Liver (tissue), 3 donors: ENCODE data around the gene CDHR4.

Experiments
- SP1 ChIP-seq: IDR thresholded peaks from 2 replicates; pipeline ENCODE4 v1.6.1; 2018; ENCODE audit warnings: antibody characterized with exemption, mild to moderate bottlenecking
- TF ChIP-seq, protein P1 (sequence below): IDR thresholded peaks from 2 replicates; pipeline ENCODE4 v1.6.1; 2016; ENCODE audit warnings: antibody characterized with exemption, mild to moderate bottlenecking
- TF ChIP-seq, protein P2 (sequence below): fragments of 150-350 bp; IDR thresholded peaks from 2 replicates; pipeline ENCODE4 v1.5.1; 2017; ENCODE audit warnings: improper control_type of control experiment, low read depth, low read length; ENCODE audit not compliant: missing input control
- TF ChIP-seq, protein P3 (sequence below): IDR thresholded peaks from 2 replicates; pipeline ENCODE4 v1.6.1; 2016; ENCODE audit warnings: antibody characterized with exemption
- TF ChIP-seq, protein P4 (sequence below): IDR thresholded peaks from 2 replicates; pipeline ENCODE4 v1.6.1; 2016; ENCODE audit warnings: antibody characterized with exemption
- donor health status: healthy.
- donor health status: healthy.

DNA sequence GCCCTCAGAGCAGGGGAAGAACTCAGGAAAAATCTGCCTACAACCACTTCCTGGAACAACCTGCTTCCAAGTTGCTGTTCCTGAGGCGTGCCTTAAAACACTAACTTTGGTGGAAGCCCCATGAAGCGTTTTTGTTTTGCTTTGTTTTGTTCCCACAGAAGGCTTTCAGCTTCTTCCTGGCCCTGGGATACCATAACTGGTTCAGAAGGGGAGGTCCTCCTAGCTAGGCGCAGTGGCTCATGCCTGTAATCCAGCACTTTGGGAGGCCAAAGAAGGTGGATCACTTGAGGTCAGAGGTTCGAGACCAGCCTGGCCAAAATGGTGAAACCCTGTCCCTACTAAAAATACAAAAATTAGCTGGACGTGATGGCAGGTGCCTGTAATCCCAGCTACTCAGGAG, 12.1 kb downstream of the CDHR4 start:
- TF ChIP-seq, protein P1, sequence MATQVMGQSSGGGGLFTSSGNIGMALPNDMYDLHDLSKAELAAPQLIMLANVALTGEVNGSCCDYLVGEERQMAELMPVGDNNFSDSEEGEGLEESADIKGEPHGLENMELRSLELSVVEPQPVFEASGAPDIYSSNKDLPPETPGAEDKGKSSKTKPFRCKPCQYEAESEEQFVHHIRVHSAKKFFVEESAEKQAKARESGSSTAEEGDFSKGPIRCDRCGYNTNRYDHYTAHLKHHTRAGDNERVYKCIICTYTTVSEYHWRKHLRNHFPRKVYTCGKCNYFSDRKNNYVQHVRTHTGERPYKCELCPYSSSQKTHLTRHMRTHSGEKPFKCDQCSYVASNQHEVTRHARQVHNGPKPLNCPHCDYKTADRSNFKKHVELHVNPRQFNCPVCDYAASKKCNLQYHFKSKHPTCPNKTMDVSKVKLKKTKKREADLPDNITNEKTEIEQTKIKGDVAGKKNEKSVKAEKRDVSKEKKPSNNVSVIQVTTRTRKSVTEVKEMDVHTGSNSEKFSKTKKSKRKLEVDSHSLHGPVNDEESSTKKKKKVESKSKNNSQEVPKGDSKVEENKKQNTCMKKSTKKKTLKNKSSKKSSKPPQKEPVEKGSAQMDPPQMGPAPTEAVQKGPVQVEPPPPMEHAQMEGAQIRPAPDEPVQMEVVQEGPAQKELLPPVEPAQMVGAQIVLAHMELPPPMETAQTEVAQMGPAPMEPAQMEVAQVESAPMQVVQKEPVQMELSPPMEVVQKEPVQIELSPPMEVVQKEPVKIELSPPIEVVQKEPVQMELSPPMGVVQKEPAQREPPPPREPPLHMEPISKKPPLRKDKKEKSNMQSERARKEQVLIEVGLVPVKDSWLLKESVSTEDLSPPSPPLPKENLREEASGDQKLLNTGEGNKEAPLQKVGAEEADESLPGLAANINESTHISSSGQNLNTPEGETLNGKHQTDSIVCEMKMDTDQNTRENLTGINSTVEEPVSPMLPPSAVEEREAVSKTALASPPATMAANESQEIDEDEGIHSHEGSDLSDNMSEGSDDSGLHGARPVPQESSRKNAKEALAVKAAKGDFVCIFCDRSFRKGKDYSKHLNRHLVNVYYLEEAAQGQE = no peak
- TF ChIP-seq SP1 = no peak
- TF ChIP-seq, protein P2, sequence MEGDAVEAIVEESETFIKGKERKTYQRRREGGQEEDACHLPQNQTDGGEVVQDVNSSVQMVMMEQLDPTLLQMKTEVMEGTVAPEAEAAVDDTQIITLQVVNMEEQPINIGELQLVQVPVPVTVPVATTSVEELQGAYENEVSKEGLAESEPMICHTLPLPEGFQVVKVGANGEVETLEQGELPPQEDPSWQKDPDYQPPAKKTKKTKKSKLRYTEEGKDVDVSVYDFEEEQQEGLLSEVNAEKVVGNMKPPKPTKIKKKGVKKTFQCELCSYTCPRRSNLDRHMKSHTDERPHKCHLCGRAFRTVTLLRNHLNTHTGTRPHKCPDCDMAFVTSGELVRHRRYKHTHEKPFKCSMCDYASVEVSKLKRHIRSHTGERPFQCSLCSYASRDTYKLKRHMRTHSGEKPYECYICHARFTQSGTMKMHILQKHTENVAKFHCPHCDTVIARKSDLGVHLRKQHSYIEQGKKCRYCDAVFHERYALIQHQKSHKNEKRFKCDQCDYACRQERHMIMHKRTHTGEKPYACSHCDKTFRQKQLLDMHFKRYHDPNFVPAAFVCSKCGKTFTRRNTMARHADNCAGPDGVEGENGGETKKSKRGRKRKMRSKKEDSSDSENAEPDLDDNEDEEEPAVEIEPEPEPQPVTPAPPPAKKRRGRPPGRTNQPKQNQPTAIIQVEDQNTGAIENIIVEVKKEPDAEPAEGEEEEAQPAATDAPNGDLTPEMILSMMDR = no peak
- TF ChIP-seq, protein P3, sequence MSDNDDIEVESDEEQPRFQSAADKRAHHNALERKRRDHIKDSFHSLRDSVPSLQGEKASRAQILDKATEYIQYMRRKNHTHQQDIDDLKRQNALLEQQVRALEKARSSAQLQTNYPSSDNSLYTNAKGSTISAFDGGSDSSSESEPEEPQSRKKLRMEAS = no peak
- TF ChIP-seq, protein P4, sequence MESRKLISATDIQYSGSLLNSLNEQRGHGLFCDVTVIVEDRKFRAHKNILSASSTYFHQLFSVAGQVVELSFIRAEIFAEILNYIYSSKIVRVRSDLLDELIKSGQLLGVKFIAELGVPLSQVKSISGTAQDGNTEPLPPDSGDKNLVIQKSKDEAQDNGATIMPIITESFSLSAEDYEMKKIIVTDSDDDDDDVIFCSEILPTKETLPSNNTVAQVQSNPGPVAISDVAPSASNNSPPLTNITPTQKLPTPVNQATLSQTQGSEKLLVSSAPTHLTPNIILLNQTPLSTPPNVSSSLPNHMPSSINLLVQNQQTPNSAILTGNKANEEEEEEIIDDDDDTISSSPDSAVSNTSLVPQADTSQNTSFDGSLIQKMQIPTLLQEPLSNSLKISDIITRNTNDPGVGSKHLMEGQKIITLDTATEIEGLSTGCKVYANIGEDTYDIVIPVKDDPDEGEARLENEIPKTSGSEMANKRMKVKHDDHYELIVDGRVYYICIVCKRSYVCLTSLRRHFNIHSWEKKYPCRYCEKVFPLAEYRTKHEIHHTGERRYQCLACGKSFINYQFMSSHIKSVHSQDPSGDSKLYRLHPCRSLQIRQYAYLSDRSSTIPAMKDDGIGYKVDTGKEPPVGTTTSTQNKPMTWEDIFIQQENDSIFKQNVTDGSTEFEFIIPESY = no peak
